Activated gamma-delta T cell (primary cell): ENCODE data around the gene BYSL.

ENCODE experiments used
- DNase-seq: peaks from one replicate; lab custom pipeline; 2025; lab: John Stamatoyannopoulos, UW
- total RNA-seq, 2 donors: gene quantifications; one replicate each; lab custom pipeline; 2026; lab: John Stamatoyannopoulos, UW

The BYSL gene
- total RNA-seq: 9.7 to 10.6 reads per million in 2 donors

- peak; percentile 77 for DNase-seq
Observed at GRCh38 chr6:41920921-41921711, at the start of gene BYSL, which contains the start of gene MED20. BYSL (plus strand) TSS chr6:41921499; CDS start chr6:41921563, 64 bp downstream. MED20 (minus strand) TSS chr6:41921139; CDS start chr6:41921018, 121 bp downstream.

- DNase-seq: no peak
Observed at GRCh38 chr6:41871691-41872090, 49.6 kb upstream of the BYSL start.

- DNase-seq: no peak
Observed at GRCh38 chr6:41872147-41872546, 49.2 kb upstream of the BYSL start.

GRCh38 chr6:41874741-41875140, 46.6 kb upstream of the BYSL start:
- no peak for DNase-seq

GRCh38 chr6:41877051-41877680, 44.1 kb upstream of the BYSL start:
- no peak for DNase-seq

- DNase-seq: no peak
Observed at GRCh38 chr6:41878246-41878645, 43.1 kb upstream of the BYSL start.

- DNase-seq: no peak
Observed at GRCh38 chr6:41878961-41879405, 42.3 kb upstream of the BYSL start.

- DNase-seq: no peak
Observed at GRCh38 chr6:41881506-41881905, 39.8 kb upstream of the BYSL start.

- DNase-seq: no peak
Observed at GRCh38 chr6:41884957-41885356, 36.3 kb upstream of the BYSL start.

- DNase-seq: no peak
Observed at GRCh38 chr6:41885930-41886329, 35.4 kb upstream of the BYSL start.

GRCh38 chr6:41887331-41887751, 34.0 kb upstream of the BYSL start:
- DNase-seq: no peak

- no peak for DNase-seq
Observed at GRCh38 chr6:41892921-41893564, 28.3 kb upstream of the BYSL start.

GRCh38 chr6:41894366-41895299, 26.7 kb upstream of the BYSL start:
- DNase-seq: no peak

GRCh38 chr6:41895300-41896233, 25.7 kb upstream of the BYSL start, which contains the start of gene USP49:
USP49 (minus strand) TSS chr6:41895375; CDS start chr6:41806983, 88,392 bp downstream.
- DNase-seq: peak; percentile 88

- no peak for DNase-seq
Observed at GRCh38 chr6:41896281-41896680, 25.0 kb upstream of the BYSL start.

GRCh38 chr6:41900861-41901260, 20.4 kb upstream of the BYSL start:
- DNase-seq: no peak

GRCh38 chr6:41901882-41902519, 19.3 kb upstream of the BYSL start:
- DNase-seq: no peak

- DNase-seq: no peak
Observed at GRCh38 chr6:41909727-41910126, 11.6 kb upstream of the BYSL start.

- DNase-seq: no peak
Observed at GRCh38 chr6:41914343-41914742, 7.0 kb upstream of the BYSL start.
